ENCODE results near the gene CDK8. TPM values are rescaled to one million over a fixed set of nuclear protein-coding genes. Genes with fewer than 3 reads are reported as not detected.

Gene CDK8
- total and polyA plus RNA-seq, 2 donors (not counting 1 experiment from before 2014, with no cell fraction given): 17.7 to 19.7 TPM

DNA sequence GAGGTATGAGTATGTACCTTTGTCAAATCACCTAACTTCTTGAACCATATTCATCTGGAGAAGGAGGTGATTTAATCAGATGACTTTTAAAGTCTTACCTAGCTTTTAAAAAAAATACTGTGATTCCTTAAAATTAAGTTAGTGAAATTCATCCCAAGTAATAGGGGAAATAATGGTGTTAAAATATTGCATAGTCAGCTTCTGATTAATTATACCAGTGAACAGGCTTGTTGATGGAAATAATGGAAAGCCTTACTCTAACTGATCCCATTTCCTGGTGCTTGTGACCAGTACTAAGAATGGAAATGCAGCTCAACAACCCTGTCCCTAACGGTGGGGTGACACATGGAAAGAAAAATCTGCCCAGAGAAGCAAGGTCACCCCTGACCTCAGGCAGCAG, 130.7 kb downstream of the CDK8 start:
- no peak for TF ChIP-seq EZH2 (IDR thresholded peaks at IDR 0.05; ENCODE audit: low read length, missing control alignments)
- TF ChIP-seq, protein P1, sequence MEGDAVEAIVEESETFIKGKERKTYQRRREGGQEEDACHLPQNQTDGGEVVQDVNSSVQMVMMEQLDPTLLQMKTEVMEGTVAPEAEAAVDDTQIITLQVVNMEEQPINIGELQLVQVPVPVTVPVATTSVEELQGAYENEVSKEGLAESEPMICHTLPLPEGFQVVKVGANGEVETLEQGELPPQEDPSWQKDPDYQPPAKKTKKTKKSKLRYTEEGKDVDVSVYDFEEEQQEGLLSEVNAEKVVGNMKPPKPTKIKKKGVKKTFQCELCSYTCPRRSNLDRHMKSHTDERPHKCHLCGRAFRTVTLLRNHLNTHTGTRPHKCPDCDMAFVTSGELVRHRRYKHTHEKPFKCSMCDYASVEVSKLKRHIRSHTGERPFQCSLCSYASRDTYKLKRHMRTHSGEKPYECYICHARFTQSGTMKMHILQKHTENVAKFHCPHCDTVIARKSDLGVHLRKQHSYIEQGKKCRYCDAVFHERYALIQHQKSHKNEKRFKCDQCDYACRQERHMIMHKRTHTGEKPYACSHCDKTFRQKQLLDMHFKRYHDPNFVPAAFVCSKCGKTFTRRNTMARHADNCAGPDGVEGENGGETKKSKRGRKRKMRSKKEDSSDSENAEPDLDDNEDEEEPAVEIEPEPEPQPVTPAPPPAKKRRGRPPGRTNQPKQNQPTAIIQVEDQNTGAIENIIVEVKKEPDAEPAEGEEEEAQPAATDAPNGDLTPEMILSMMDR (conservative IDR thresholded peaks at IDR 0.05 in 1 of 2, IDR thresholded peaks at IDR 0.05 in 1 of 2; ENCODE audit: low read depth in 1 of 2, low read length in 2 of 2): no peak
- H3K36me3 ChIP-seq (ENCODE audit: control insufficient read depth, insufficient read depth, low read length): no peaks in the 10 kb centered on the region
- H3K9ac ChIP-seq (ENCODE audit: insufficient read depth, low read length): no peak overlapping the region
- H3K27ac ChIP-seq (ENCODE audit: insufficient read depth, low read length): no peak overlapping the region
- no peaks in the 10 kb centered on the region for H4K20me1 ChIP-seq (ENCODE audit: control insufficient read depth, extremely low read depth, insufficient read depth, low read length)
- DNase-seq (ENCODE audit: low read depth in 2 of 2): no peak
- no peak overlapping the region for H3K4me2 ChIP-seq (ENCODE audit: extremely low read depth, insufficient read depth, low read length)
- no peaks in the 10 kb centered on the region for H3K9me3 ChIP-seq (ENCODE audit: control insufficient read depth, insufficient read depth, low read depth, low read length)
- H3K79me2 ChIP-seq (ENCODE audit: control insufficient read depth, insufficient read depth, low read length): no peaks in the 10 kb centered on the region
- H3K4me3 ChIP-seq (replicated peaks in 1 of 4; ENCODE audit: control extremely low read depth in 1 of 4, insufficient read depth in 1 of 4, low read depth in 3 of 4, low read length in 4 of 4): no peak overlapping the region
- no peaks in the 10 kb centered on the region for H3K27me3 ChIP-seq (ENCODE audit: control insufficient read depth, insufficient read depth, low read length)
- H3K4me1 ChIP-seq (ENCODE audit: control insufficient read depth, extremely low read depth, insufficient read depth, low read length): no peaks in the 10 kb centered on the region
- no peak overlapping the region for H2AFZ ChIP-seq (ENCODE audit: low read length)

DNA sequence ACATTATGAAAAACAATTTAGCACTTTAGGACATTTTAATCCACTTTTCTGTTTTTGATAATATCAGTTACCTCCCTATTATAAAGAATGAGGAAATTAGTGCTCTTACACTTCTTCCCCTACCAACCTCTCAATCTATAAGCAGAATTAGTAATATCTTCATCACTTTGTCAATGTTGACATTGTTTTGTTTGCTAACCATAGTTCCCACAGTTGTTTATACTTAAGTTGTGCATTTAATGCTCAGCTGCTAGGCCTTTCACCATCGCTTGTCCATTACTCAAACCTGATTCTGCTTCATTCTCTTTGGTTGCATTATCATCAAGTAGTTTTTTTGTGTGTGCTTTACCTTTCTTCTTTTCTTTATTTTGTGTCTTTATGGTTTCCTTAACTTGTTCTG, 132.1 kb downstream of the CDK8 start:
- no peaks in the 10 kb centered on the region for H4K20me1 ChIP-seq (ENCODE audit: control insufficient read depth, extremely low read depth, insufficient read depth, low read length)
- no peak overlapping the region for H3K9ac ChIP-seq (ENCODE audit: insufficient read depth, low read length)
- no peaks in the 10 kb centered on the region for H3K27me3 ChIP-seq (ENCODE audit: control insufficient read depth, insufficient read depth, low read length)
- H3K27ac ChIP-seq (ENCODE audit: insufficient read depth, low read length): no peak overlapping the region
- no peak overlapping the region for H3K4me2 ChIP-seq (ENCODE audit: extremely low read depth, insufficient read depth, low read length)
- no peaks in the 10 kb centered on the region for H3K4me1 ChIP-seq (ENCODE audit: control insufficient read depth, extremely low read depth, insufficient read depth, low read length)
- no peaks in the 10 kb centered on the region for H3K9me3 ChIP-seq (ENCODE audit: control insufficient read depth, insufficient read depth, low read depth, low read length)
- no peaks in the 10 kb centered on the region for H3K79me2 ChIP-seq (ENCODE audit: control insufficient read depth, insufficient read depth, low read length)
- no peak for DNase-seq (ENCODE audit: low read depth in 2 of 2)
- no peak overlapping the region for H3K4me3 ChIP-seq (replicated peaks in 1 of 4; ENCODE audit: control extremely low read depth in 1 of 4, insufficient read depth in 1 of 4, low read depth in 3 of 4, low read length in 4 of 4)
- TF ChIP-seq, protein P1 (conservative IDR thresholded peaks at IDR 0.05 in 1 of 2, IDR thresholded peaks at IDR 0.05 in 1 of 2; ENCODE audit: low read depth in 1 of 2, low read length in 2 of 2): no peak
- TF ChIP-seq EZH2 (IDR thresholded peaks at IDR 0.05; ENCODE audit: low read length, missing control alignments): no peak
- H3K36me3 ChIP-seq (ENCODE audit: control insufficient read depth, insufficient read depth, low read length): no peaks in the 10 kb centered on the region
- no peak overlapping the region for H2AFZ ChIP-seq (ENCODE audit: low read length)

DNA sequence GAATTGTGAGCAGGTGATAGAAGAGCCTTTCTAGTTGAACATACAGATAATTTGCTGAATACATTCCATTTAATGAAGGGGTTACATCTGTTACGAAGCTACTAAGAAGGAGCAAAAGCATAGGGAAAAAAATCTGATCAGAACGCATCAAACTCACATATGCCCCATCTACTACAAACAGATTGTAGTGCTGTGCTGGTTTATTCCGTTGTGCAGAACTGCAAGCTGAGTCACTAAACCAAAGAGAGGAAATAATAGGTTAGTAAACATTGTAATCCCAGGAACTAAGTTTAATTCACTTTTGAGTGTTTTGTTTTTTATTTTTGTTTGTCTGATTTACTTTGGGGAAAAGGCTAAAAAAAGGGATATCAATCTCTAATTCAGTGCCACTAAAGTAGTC, 136.3 kb downstream of the CDK8 start:
- no peak overlapping the region for H2AFZ ChIP-seq (ENCODE audit: low read length)
- DNase-seq (ENCODE audit: low read depth in 2 of 2): no peak
- H3K36me3 ChIP-seq (ENCODE audit: control insufficient read depth, insufficient read depth, low read length): no peaks in the 10 kb centered on the region
- H3K27ac ChIP-seq (ENCODE audit: insufficient read depth, low read length): no peak overlapping the region
- no peak overlapping the region for H3K4me2 ChIP-seq (ENCODE audit: extremely low read depth, insufficient read depth, low read length)
- no peak overlapping the region for H3K9ac ChIP-seq (ENCODE audit: insufficient read depth, low read length)
- no peak for TF ChIP-seq EZH2 (IDR thresholded peaks at IDR 0.05; ENCODE audit: low read length, missing control alignments)
- TF ChIP-seq, protein P1 (conservative IDR thresholded peaks at IDR 0.05 in 1 of 2, IDR thresholded peaks at IDR 0.05 in 1 of 2; ENCODE audit: low read depth in 1 of 2, low read length in 2 of 2): no peak
- H3K27me3 ChIP-seq (ENCODE audit: control insufficient read depth, insufficient read depth, low read length): no peaks in the 10 kb centered on the region
- H3K9me3 ChIP-seq (ENCODE audit: control insufficient read depth, insufficient read depth, low read depth, low read length): no peaks in the 10 kb centered on the region
- H4K20me1 ChIP-seq (ENCODE audit: control insufficient read depth, extremely low read depth, insufficient read depth, low read length): no peaks in the 10 kb centered on the region
- no peaks in the 10 kb centered on the region for H3K4me1 ChIP-seq (ENCODE audit: control insufficient read depth, extremely low read depth, insufficient read depth, low read length)
- no peaks in the 10 kb centered on the region for H3K79me2 ChIP-seq (ENCODE audit: control insufficient read depth, insufficient read depth, low read length)
- H3K4me3 ChIP-seq (replicated peaks in 1 of 4; ENCODE audit: control extremely low read depth in 1 of 4, insufficient read depth in 1 of 4, low read depth in 3 of 4, low read length in 4 of 4): no peak overlapping the region
